SK-N-SH (cell line): ENCODE data around the gene ERN1. TPM values are rescaled to one million over a fixed set of nuclear protein-coding genes. Genes with fewer than 3 reads are reported as not detected.

Experiments
- CTCF ChIA-PET: fragments of 300-600, 350-600 bp; formaldehyde crosslinking; extraction: SDS; loops from one replicate; lab custom pipeline; 2021; lab: Yijun Ruan, JAX
- POLR2A ChIA-PET: fragments of 350-600 bp; sonication (Branson Sonifier 250); formaldehyde crosslinking; extraction: SDS; loops from one replicate; lab custom pipeline; 2020; ENCODE audit warnings: antibody characterized with exemption, inconsistent platforms; lab: Yijun Ruan, JAX
- DNase-seq: peaks from one replicate; pipeline ENCODE4 v3.0.0; 2012
- H2AFZ ChIP-seq: fragments of 200-600 bp; sonication (generic); 2 replicates; pipeline ENCODE4 v1.8.1; 2016; ENCODE audit warnings: antibody characterized with exemption, mild to moderate bottlenecking, low read depth
- H3F3A ChIP-seq: fragments of 200-600 bp; sonication (generic); replicated peaks from 2 replicates; pipeline ENCODE3; 2016; ENCODE audit warnings: antibody characterized with exemption, mild to moderate bottlenecking; ENCODE audit not compliant: insufficient read depth
- H3K27ac ChIP-seq, 2 experiments: fragments of 200-500 bp in 1 of 2; fragments of 200-600 bp in 1 of 2; sonication (Bioruptor generic) in 1 of 2; sonication (generic), shearing (Covaris generic) in 1 of 2; 2 replicates each; pipeline versions ENCODE4 v1.5.1 to v1.6.1; 2014 to 2016; ENCODE audit warnings: low read depth in 2 of 2, inconsistent platforms in 1 of 2, low read length in 1 of 2, mild to moderate bottlenecking in 1 of 2, mixed read lengths in 1 of 2
- H3K27me3 ChIP-seq: fragments of 200-600 bp; sonication (generic), shearing (Covaris generic); 2 replicates; pipeline ENCODE4 v1.6.1; 2016; ENCODE audit warnings: mixed run types; ENCODE audit not compliant: insufficient read depth
- H3K36me3 ChIP-seq, 2 experiments: fragments of 200-500 bp in 1 of 2; fragments of 200-600 bp in 1 of 2; sonication (Bioruptor generic) in 1 of 2; sonication (generic) in 1 of 2; replicated peaks in 1 of 2; 2 replicates each; pipeline versions ENCODE3 to v1.5.1; 2014 to 2016; ENCODE audit warnings: low read length in 1 of 2, mild to moderate bottlenecking in 1 of 2; ENCODE audit not compliant: insufficient read depth in 2 of 2, control insufficient read depth in 1 of 2
- H3K4me1 ChIP-seq, 2 experiments: fragments of 200-500 bp in 1 of 2; fragments of 200-600 bp in 1 of 2; sonication (Bioruptor generic) in 1 of 2; sonication (generic), shearing (Covaris generic) in 1 of 2; 2 replicates each; pipeline versions ENCODE4 v1.5.1 to v1.6.1; 2014 to 2016; ENCODE audit warnings: low read depth in 1 of 2, low read length in 1 of 2, mixed run types in 1 of 2; ENCODE audit not compliant: insufficient read depth in 2 of 2, control insufficient read depth in 1 of 2
- H3K4me2 ChIP-seq: fragments of 200-600 bp; sonication (generic), shearing (Covaris generic); 2 replicates; pipeline ENCODE4 v1.6.1; 2017; ENCODE audit warnings: mixed run types
- H3K4me3 ChIP-seq, 2 experiments: fragments of 200-500 bp in 1 of 2; fragments of 200-600 bp in 1 of 2; sonication (Bioruptor generic) in 1 of 2; sonication (generic), shearing (Covaris generic) in 1 of 2; 2 replicates each; pipeline versions ENCODE4 v1.5.1 to v1.8.1; 2014 to 2016; ENCODE audit warnings: low read depth in 2 of 2, inconsistent platforms in 1 of 2, low read length in 1 of 2, mild to moderate bottlenecking in 1 of 2, mixed read lengths in 1 of 2, moderate library complexity in 1 of 2
- H3K79me2 ChIP-seq: fragments of 200-600 bp; sonication (generic); 2 replicates; pipeline ENCODE4 v1.8.1; 2017; ENCODE audit warnings: mild to moderate bottlenecking; ENCODE audit not compliant: insufficient read depth
- H3K9ac ChIP-seq: fragments of 200-600 bp; sonication (generic); 2 replicates; pipeline ENCODE4 v1.6.1; 2017; ENCODE audit warnings: mixed run types
- H3K9me2 ChIP-seq: fragments of 200-600 bp; sonication (generic); 2 replicates; pipeline ENCODE4 v1.6.1; 2017; ENCODE audit warnings: mixed run types
- H3K9me3 ChIP-seq: fragments of 200-600 bp; sonication (generic); 2 replicates; pipeline ENCODE4 v1.6.1; 2017; ENCODE audit warnings: mixed run types, mild to moderate bottlenecking, moderate library complexity
- H4K20me1 ChIP-seq: fragments of 200-600 bp; sonication (generic); 2 replicates; pipeline ENCODE4 v1.6.1; 2017; ENCODE audit warnings: mild to moderate bottlenecking, mixed run types; ENCODE audit not compliant: insufficient read depth
- FOSL2 ChIP-seq: IDR thresholded peaks from 2 replicates; pipeline ENCODE4 v1.4.0; 2012; ENCODE audit warnings: low read depth, mild to moderate bottlenecking, moderate library complexity, borderline replicate concordance
- GATA2 ChIP-seq: sonication (generic); formaldehyde crosslinking; IDR thresholded peaks from 2 replicates; pipeline ENCODE4 v1.5.0; 2020; ENCODE audit warnings: mild to moderate bottlenecking, missing genetic modification reagents
- MXI1 ChIP-seq: IDR thresholded peaks from 2 replicates; pipeline ENCODE4 v1.6.1; 2012; ENCODE audit warnings: mild to moderate bottlenecking, low read depth, low read length, improper control_type of control experiment
- NFIC ChIP-seq: IDR thresholded peaks from 2 replicates; pipeline ENCODE4 v1.4.0; 2012; ENCODE audit warnings: borderline replicate concordance
- RFX5 ChIP-seq: IDR thresholded peaks from 2 replicates; pipeline ENCODE4 v1.6.1; 2012; ENCODE audit warnings: mild to moderate bottlenecking, improper control_type of control experiment, low read length
- SIN3A ChIP-seq: IDR thresholded peaks from 2 replicates; pipeline ENCODE4 v1.6.1; 2012; ENCODE audit warnings: low read depth, mild to moderate bottlenecking, low read length, moderate library complexity, borderline replicate concordance
- SMC3 ChIP-seq: IDR thresholded peaks from 2 replicates; pipeline ENCODE4 v1.6.1; 2012; ENCODE audit warnings: low read depth, low read length, improper control_type of control experiment
- USF1 ChIP-seq: IDR thresholded peaks from 2 replicates; pipeline ENCODE4 v1.4.0; 2012; ENCODE audit warnings: low read depth, borderline replicate concordance
- WGBS: methylation state at CpG from one replicate; pipeline ENCODE4 v1.1.6; 2017; ENCODE audit warnings: low lambda C conversion rate; 5-methylcytosine and 5-hydroxymethylcytosine counted together
- polyA plus RNA-seq, 3 experiments: library from polyadenylated mRNA; depleted of rRNA; stranded (reverse); fragments of >200 nt; gene quantifications; 2 replicates each; pipeline ENCODE4 v1.2.3, GENCODE V29; 2012
- small RNA-seq, 7 experiments: library from RNA; depleted of rRNA; stranded (forward); fragments of <200 nt; gene quantifications; one replicate each; pipeline ENCODE3, GENCODE V24; 2012

Gene ERN1
- polyA plus RNA-seq, 1 of the 3 experiments (the other 2 are of a cell fraction) = 7.3 TPM

GRCh38 chr17:63991611-63992010 is 138.3 kb downstream of the ERN1 start:
- H3K27me3 ChIP-seq = peaks cover 27% of the 10 kb centered on the region
- DNase-seq = no peak
- ChIA-PET CTCF (interaction anchor here (0.8 to 9.5 kb wide), 6 partner anchors 15 to 109 kb away, joined by 3 to 61 read pairs (median 11); partner anchors contain the start of genes CSHL1 and GH1), POLR2A (no interaction called here)
- no peak overlapping the region for H3K27ac ChIP-seq
- H3K4me1 ChIP-seq = no peaks in the 10 kb centered on the region; a peak in 1 of 4 replicates
- no peak overlapping the region for H3K4me3 ChIP-seq
- TF ChIP-seq FOSL2 = no peak
- no peak for TF ChIP-seq RFX5
- TF ChIP-seq SMC3 = no peak
- TF ChIP-seq MXI1 = no peak
- TF ChIP-seq GATA2 (CRISPR knock-in tag) = no peak
- no peaks in the 10 kb centered on the region for H3K9me3 ChIP-seq
- H3K79me2 ChIP-seq = no peaks in the 10 kb centered on the region
- H3K36me3 ChIP-seq = no peaks in the 10 kb centered on the region
- WGBS = 72% methylated on average over 11 of the region's 11 CpGs
- H4K20me1 ChIP-seq = no peaks in the 10 kb centered on the region
- no peak overlapping the region for H2AFZ ChIP-seq
- H3K9me2 ChIP-seq = no peaks in the 10 kb centered on the region
- H3K4me2 ChIP-seq = no peak overlapping the region
- H3F3A ChIP-seq = no peaks in the 10 kb centered on the region
- H3K9ac ChIP-seq = no peak overlapping the region

DNA sequence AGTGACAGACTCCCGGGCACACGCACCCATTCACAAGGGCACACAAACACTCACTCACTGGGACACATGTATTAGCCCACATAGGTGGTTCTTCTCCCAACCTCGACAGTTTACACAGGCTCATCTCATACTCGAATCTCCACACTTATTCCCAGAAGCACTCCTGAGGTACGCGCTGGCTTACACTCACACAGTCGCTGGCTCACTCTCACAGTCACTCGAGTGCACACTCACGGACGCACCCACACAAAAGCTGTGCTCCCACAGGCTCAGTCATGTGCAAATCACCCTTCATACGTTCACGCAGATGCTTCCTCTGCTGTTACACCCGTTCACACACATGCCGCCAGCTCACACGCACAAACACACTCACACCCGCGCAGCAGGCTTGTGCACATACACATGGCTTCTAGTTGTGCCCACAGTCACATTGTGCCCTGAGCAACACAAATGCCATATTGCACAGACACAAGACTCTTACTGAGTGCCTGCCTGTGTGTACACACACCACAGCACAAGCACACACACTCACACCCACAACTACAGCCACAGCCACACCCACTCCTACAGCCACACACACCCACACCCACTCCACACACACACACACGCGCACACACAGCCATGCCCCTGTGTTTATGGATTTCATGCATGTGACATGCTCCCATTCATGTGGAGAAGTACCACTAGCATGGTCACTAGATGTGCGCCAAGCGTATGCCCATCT is 140.2 kb downstream of the ERN1 start:
- no peaks in the 10 kb centered on the region for H4K20me1 ChIP-seq
- H3K9me2 ChIP-seq = no peaks in the 10 kb centered on the region
- no peak overlapping the region for H2AFZ ChIP-seq
- WGBS = 82% methylated on average over 21 of the region's 21 CpGs
- no peak overlapping the region for H3K4me3 ChIP-seq
- no peaks in the 10 kb centered on the region for H3F3A ChIP-seq
- no peaks in the 10 kb centered on the region for H3K9me3 ChIP-seq
- no peaks in the 10 kb centered on the region for H3K36me3 ChIP-seq
- H3K79me2 ChIP-seq = no peaks in the 10 kb centered on the region
- ChIA-PET POLR2A (no interaction called here), CTCF (interaction anchor here (0.9 to 4.9 kb wide), 35 partner anchors 8 to 155 kb away, joined by 3 to 89 read pairs (median 4); partner anchors contain the start of genes GH1, ICAM2, PRR29 and SCN4A)
- H3K27ac ChIP-seq = no peak overlapping the region
- no peak for TF ChIP-seq NFIC
- no peak for TF ChIP-seq GATA2 (CRISPR knock-in tag)
- no peak for TF ChIP-seq USF1
- no peak for TF ChIP-seq SIN3A
- TF ChIP-seq, all 33 proteins: peak for 0
- peaks cover 18% of the 10 kb centered on the region for H3K27me3 ChIP-seq
- no peak for DNase-seq
- H3K9ac ChIP-seq = no peak overlapping the region
- no peaks in the 10 kb centered on the region; a peak in 1 of 4 replicates for H3K4me1 ChIP-seq
- no peak overlapping the region for H3K4me2 ChIP-seq

Small RNA genes within 50 kb of the gene (small RNA-seq; reads per million reads assigned to genes)
- 138 to 11,037 (median 1,203) reads per million in 7 experiments for gene SNORD104

Other genes starting within 250 kb of the ERN1 start
- not detected in 2 replicates for gene GH2, start 248.2 kb downstream of the ERN1 start, polyA plus RNA-seq (2012; rRNA removed)
- gene CSH1, start 233.6 kb downstream of the ERN1 start, polyA plus RNA-seq (2012; rRNA removed) = not detected in 2 replicates
- not detected in 2 replicates for gene CSHL1, start 218.9 kb downstream of the ERN1 start, polyA plus RNA-seq (2012; rRNA removed)
- not detected in 2 replicates for gene GH1, start 211.3 kb downstream of the ERN1 start, polyA plus RNA-seq (2012; rRNA removed)
- 0.06 and 0.10 TPM in 2 replicates for gene CD79B, start 197.8 kb downstream of the ERN1 start, polyA plus RNA-seq (2012; rRNA removed)
- not detected in 2 replicates for gene SCN4A, start 157.2 kb downstream of the ERN1 start, polyA plus RNA-seq (2012; rRNA removed)
- 2.5 and 2.7 TPM in 2 replicates for gene PRR29, start 131.8 kb downstream of the ERN1 start, polyA plus RNA-seq (2012; rRNA removed)
- 0.08 TPM in 1 of 2 replicates, not detected in the other for gene ICAM2, start 109.5 kb downstream of the ERN1 start, polyA plus RNA-seq (2012; rRNA removed)
- gene TEX2, start 133.1 kb upstream of the ERN1 start, polyA plus RNA-seq (2012; rRNA removed) = 24.0 and 30.7 TPM in 2 replicates